IMR-90 (cell line): Measurements from ENCODE around the gene DPP6. TPM values are rescaled to one million over a fixed set of nuclear protein-coding genes. Genes with fewer than 3 reads are reported as not detected.

Source experiments
- ATAC-seq: fragments of 200-7000 bp; cut with Tn5 transposase; 2 replicates; pipeline ENCODE4 v1.9.1; 2020; ENCODE audit warnings: low read depth, mild to moderate bottlenecking, moderate library complexity
- BruUV-seq: library from RNA; stranded (reverse); fragments of 400-500 nt; replicated peaks from 2 replicates; lab custom pipeline; 2021; lab: Mats Ljungman, UMichigan
- CTCF ChIA-PET: fragments of 300-600 bp; formaldehyde crosslinking; extraction: SDS; loops from one replicate; lab custom pipeline; 2021; ENCODE audit warnings: antibody characterized with exemption; lab: Yijun Ruan, JAX
- POLR2A ChIA-PET: fragments of 300-600 bp; sonication (Branson Sonifier 250); formaldehyde crosslinking; loops from one replicate; lab custom pipeline; 2022; ENCODE audit warnings: antibody characterized with exemption; ENCODE audit not compliant: unreplicated experiment; lab: Charles Lee
- DNase-seq: peaks from one replicate; pipeline ENCODE4 v3.0.0; 2013
- H2AFZ ChIP-seq: replicated peaks from 2 replicates; pipeline ENCODE3; 2013; ENCODE audit warnings: low read length, mild to moderate bottlenecking; ENCODE audit not compliant: poor library complexity
- H2AK5ac ChIP-seq: 2 replicates; pipeline ENCODE4 v1.6.1; 2013; ENCODE audit warnings: low read depth, low read length, inconsistent platforms
- H2AK9ac ChIP-seq: replicated peaks from 2 replicates; pipeline ENCODE3; 2013; ENCODE audit warnings: mild to moderate bottlenecking, low read depth, low read length, moderate library complexity; ENCODE audit not compliant: poor library complexity
- H2BK120ac ChIP-seq: 2 replicates; pipeline ENCODE4 v1.6.1; 2013; ENCODE audit warnings: low read depth, low read length, inconsistent platforms
- H2BK15ac ChIP-seq: 3 replicates; pipeline ENCODE4 v1.6.1; 2013; ENCODE audit warnings: low read depth, low read length, inconsistent platforms
- H2BK20ac ChIP-seq: 2 replicates; pipeline ENCODE4 v1.6.1; 2013; ENCODE audit warnings: low read depth, mild to moderate bottlenecking, inconsistent platforms, low read length, moderate library complexity
- H2BK5ac ChIP-seq: 2 replicates; pipeline ENCODE4 v1.6.1; 2013; ENCODE audit warnings: mild to moderate bottlenecking, low read depth, low read length, inconsistent platforms; ENCODE audit not compliant: poor library complexity, severe bottlenecking
- H3K14ac ChIP-seq: replicated peaks from 2 replicates; pipeline ENCODE4 v1.6.1; 2013; ENCODE audit warnings: low read depth, low read length, inconsistent platforms
- H3K18ac ChIP-seq: 2 replicates; pipeline ENCODE4 v1.6.1; 2013; ENCODE audit warnings: low read depth, low read length, control low read depth
- H3K23ac ChIP-seq: 2 replicates; pipeline ENCODE4 v1.6.1; 2013; ENCODE audit warnings: low read depth, low read length, inconsistent platforms
- H3K27ac ChIP-seq: 2 replicates; pipeline ENCODE4 v1.5.1; 2013; ENCODE audit warnings: mild to moderate bottlenecking, control low read depth, low read length; ENCODE audit not compliant: insufficient read depth
- H3K27me3 ChIP-seq: 2 replicates; pipeline ENCODE4 v1.6.1; 2013; ENCODE audit warnings: low read length; ENCODE audit not compliant: control insufficient read depth, insufficient read depth
- H3K36me3 ChIP-seq: 2 replicates; pipeline ENCODE4 v1.6.1; 2013; ENCODE audit warnings: low read length, mixed read lengths; ENCODE audit not compliant: control insufficient read depth, insufficient read depth
- H3K4ac ChIP-seq: 2 replicates; pipeline ENCODE4 v1.6.1; 2013; ENCODE audit warnings: low read depth, low read length, inconsistent platforms
- H3K4me1 ChIP-seq: 2 replicates; pipeline ENCODE4 v1.6.1; 2013; ENCODE audit warnings: low read length, mixed read lengths; ENCODE audit not compliant: control insufficient read depth, insufficient read depth
- H3K4me2 ChIP-seq: 2 replicates; pipeline ENCODE4 v1.6.1; 2013; ENCODE audit warnings: low read depth, mild to moderate bottlenecking, control low read depth, low read length, moderate library complexity
- H3K4me3 ChIP-seq: 2 replicates; pipeline ENCODE4 v1.5.1; 2013; ENCODE audit warnings: low read depth, mild to moderate bottlenecking, control low read depth, low read length, moderate library complexity; ENCODE audit not compliant: insufficient read depth
- H3K56ac ChIP-seq: 2 replicates; pipeline ENCODE4 v1.6.1; 2013; ENCODE audit warnings: low read length, inconsistent platforms; ENCODE audit not compliant: insufficient read depth; ENCODE audit errors: extremely low read depth
- H3K79me1 ChIP-seq, 2 experiments: 2 replicates each; pipeline ENCODE4 v1.6.1; 2013; ENCODE audit warnings: low read length in 2 of 2, inconsistent platforms in 1 of 2, low read depth in 1 of 2
- H3K9ac ChIP-seq: 2 replicates; pipeline ENCODE4 v1.6.1; 2013; ENCODE audit warnings: low read depth, low read length, control low read depth
- H3K9me1 ChIP-seq: 2 replicates; pipeline ENCODE4 v1.6.1; 2013; ENCODE audit warnings: low read length, inconsistent platforms; ENCODE audit not compliant: insufficient read depth
- H3K9me3 ChIP-seq: 2 replicates; pipeline ENCODE4 v1.6.1; 2013; ENCODE audit warnings: low read length; ENCODE audit not compliant: control insufficient read depth, insufficient read depth
- H4K20me1 ChIP-seq: 2 replicates; pipeline ENCODE4 v1.6.1; 2013; ENCODE audit warnings: low read length, inconsistent platforms; ENCODE audit not compliant: insufficient read depth
- H4K5ac ChIP-seq: 2 replicates; pipeline ENCODE4 v1.6.1; 2013; ENCODE audit warnings: mild to moderate bottlenecking, low read depth, low read length, control low read depth
- H4K8ac ChIP-seq, 2 experiments: 2 replicates each; pipeline ENCODE4 v1.6.1; 2013; ENCODE audit warnings: low read depth in 2 of 2, low read length in 2 of 2, control low read depth in 1 of 2, inconsistent platforms in 1 of 2
- H4K91ac ChIP-seq: 2 replicates; pipeline ENCODE4 v1.6.1; 2013; ENCODE audit warnings: low read depth, low read length, inconsistent platforms; ENCODE audit not compliant: insufficient read depth
- CHD1 ChIP-seq: IDR thresholded peaks from 2 replicates; pipeline ENCODE4 v1.6.1; 2012; ENCODE audit warnings: low read depth, low read length, improper control_type of control experiment
- FOS ChIP-seq: fragments of 150-350 bp; IDR thresholded peaks from 2 replicates; pipeline ENCODE4 v1.6.1; 2016; ENCODE audit warnings: low read depth, low read length
- MAFK ChIP-seq: IDR thresholded peaks from 2 replicates; pipeline ENCODE4 v1.6.1; 2012; ENCODE audit warnings: low read depth, low read length, improper control_type of control experiment
- whole genome bisulfite sequencing, 2 experiments: methylation state at CpG; one replicate each; pipeline versions ENCODE4 v1.1.5 to v1.1.7; 2013; ENCODE audit warnings: missing lambda C conversion rate in 2 of 2; ENCODE audit not compliant: insufficient read length in 1 of 2; ENCODE audit errors: extremely low coverage in 2 of 2; 5-methylcytosine and 5-hydroxymethylcytosine counted together
- dilution Hi-C: fragments of 300-500 bp; cut with HindIII; formaldehyde crosslinking; loops from one replicate; pipeline ENCODE4 v1.14.3; 2018; ENCODE audit warnings: low sequenced_read_pairs; ENCODE audit not compliant: unreplicated experiment
- in situ Hi-C: fragments of 300-500 bp; cut with MboI; formaldehyde crosslinking; loops from 3 replicates; pipeline ENCODE4 v1.14.3; 2019; ENCODE audit warnings: low sequenced_read_pairs, inconsistent platforms, mixed read lengths
- intact Hi-C: fragments of 100-400 bp; cut with micrococcal nuclease; formaldehyde crosslinking; loops from 2 replicates; pipeline ENCODE4 v1.10.0; 2022
- polyA plus RNA-seq, 3 experiments: library from polyadenylated mRNA; depleted of rRNA; stranded (reverse); fragments of >200 nt; gene quantifications; 2 replicates each; pipeline ENCODE4 v1.2.3, GENCODE V29; 2012; ENCODE audit warnings: low replicate concordance in 1 of 3
- total RNA-seq: library from RNA; depleted of rRNA; stranded (reverse); fragments of >200 nt; gene quantifications from 2 replicates; pipeline ENCODE4 v1.2.3, GENCODE V29; 2012

Gene DPP6
- total and polyA plus RNA-seq, 2 of the 4 experiments (the other 2 are of a cell fraction) = not detected

DNA sequence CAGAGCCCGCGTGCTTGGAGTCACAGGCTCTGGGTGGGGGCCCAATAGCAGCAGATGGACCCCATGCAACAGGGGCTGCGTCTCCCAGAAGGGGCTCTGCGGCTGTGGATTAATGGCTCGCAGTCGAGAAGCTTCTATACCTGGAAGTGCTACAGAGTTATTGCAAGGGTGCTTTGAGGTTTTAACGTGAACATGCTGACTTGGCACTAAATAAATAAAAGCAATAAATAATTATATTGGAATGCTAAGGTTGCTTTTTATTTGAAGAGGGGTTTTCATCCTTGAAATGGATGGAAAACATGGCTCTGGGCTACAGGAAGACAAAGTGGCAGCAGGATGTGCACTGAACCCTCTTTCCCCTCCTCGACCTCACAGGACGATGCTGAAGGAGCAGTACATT, 828.3 kb downstream of the DPP6 start:
- ChIA-PET CTCF (no interaction called here), POLR2A (no interaction called here)
- Histone ChIP-seq H3K9me3 (peaks cover 68% of the 10 kb centered on the region), H3K27me3 (no peaks in the 10 kb centered on the region), H3K9me1 (no peaks in the 10 kb centered on the region), H2AFZ (no peak overlapping the region), H4K8ac (no peak overlapping the region), H3K4me1 (no peaks in the 10 kb centered on the region), H3K4ac (no peak overlapping the region), H2BK120ac (no peak overlapping the region), H3K56ac (no peak overlapping the region), H4K5ac (no peak overlapping the region), H3K23ac (no peak overlapping the region), H3K79me1 (no peaks in the 10 kb centered on the region), H3K14ac (no peak overlapping the region), H3K27ac (no peak overlapping the region), H2BK20ac (no peak overlapping the region), H3K9ac (no peak overlapping the region), H4K20me1 (no peaks in the 10 kb centered on the region), H2AK5ac (no peak overlapping the region), H3K4me2 (no peak overlapping the region), H3K4me3 (no peak overlapping the region), H3K18ac (no peak overlapping the region), H4K91ac (no peak overlapping the region), H2BK15ac (no peak overlapping the region), H2AK9ac (no peak overlapping the region), H2BK5ac (no peak overlapping the region), H3K36me3 (no peaks in the 10 kb centered on the region)
- intact Hi-C loops (no loop called here), in situ Hi-C loops (no loop called here), dilution Hi-C loops (no loop called here)
- ATAC-seq (no peak), DNase-seq (no peak)
- WGBS, 2 experiments = 94% methylated on average over 3 of the region's 9 CpGs; no CpG with 5 or more reads in 1 of the 2 experiments
- no TSS peak for BruUV-seq
- peak; percentile 88 for TF ChIP-seq MAFK
- no peak for TF ChIP-seq CHD1
- TF ChIP-seq FOS = no peak
